ENCODE data around the gene PPIL6. TPM values are rescaled to one million over a fixed set of nuclear protein-coding genes. Genes with fewer than 3 reads are reported as not detected.
A peak's percentile ranks its signal among the peaks of the same experiment; 100 is the strongest.
"Not testable (repeated sequence)": the region's sequence is repeated elsewhere in the genome, so short reads cannot be mapped to it uniquely, and the experiment has no call there.

The PPIL6 gene
- total RNA-seq, 1 experiment from 2014 or later: 0.61 TPM

GRCh38 chr6:109467696-109468095, 27.3 kb upstream of the PPIL6 start (continued):
- TF ChIP-seq RELA (CRISPR knock-in tag; IDR thresholded peaks at IDR 0.05; ENCODE audit: borderline replicate concordance) (no peak), NR1H2 (CRISPR knock-in tag; IDR thresholded peaks at IDR 0.05) (no peak)

DNA sequence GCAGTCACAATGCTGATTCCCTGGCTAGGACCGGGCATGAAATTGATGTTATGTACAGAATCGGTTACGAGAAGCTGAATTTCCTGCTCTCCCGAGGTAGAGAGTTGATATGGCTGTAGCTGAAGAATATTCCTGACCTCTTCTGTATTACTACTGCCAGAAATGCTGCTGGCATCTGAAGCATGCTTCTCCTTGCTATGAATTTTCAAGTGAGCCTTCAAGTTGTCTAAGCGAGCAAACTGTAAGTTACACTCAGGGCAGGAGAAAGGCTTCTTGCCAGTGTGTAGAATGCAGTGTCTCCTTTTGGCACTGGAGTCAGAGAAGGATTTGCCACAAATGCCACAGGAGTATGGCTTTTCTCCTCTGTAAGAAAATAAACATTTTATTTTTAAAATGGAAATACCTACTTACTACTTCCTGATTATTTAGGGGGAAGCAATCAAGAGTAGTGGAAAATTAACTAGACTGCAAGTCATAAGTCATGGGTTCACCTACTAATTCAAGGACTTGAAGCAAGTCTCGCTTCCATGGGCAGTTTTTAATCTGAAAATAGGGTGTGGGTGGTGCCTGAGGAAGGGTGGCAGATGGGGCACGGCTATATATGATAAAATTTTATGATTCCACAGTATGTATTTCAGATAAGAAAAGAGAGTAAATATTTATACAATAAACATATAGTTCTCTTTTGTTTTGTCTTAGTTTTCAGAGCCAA, 25.9 kb upstream of the PPIL6 start:
- Mint-ChIP-seq H3K9me3 (peaks cover 7% of the 10 kb centered on the region), H3K4me3 (no peak overlapping the region), H3K36me3 (peaks cover 91% of the 10 kb centered on the region), H3K27ac (no peak overlapping the region), H3K27me3 (ENCODE audit: low read depth) (no peaks in the 10 kb centered on the region), H3K4me1 (peaks cover 7% of the 10 kb centered on the region)
- CTCF ChIA-PET: no interaction called here
- DNase-seq (ENCODE audit: low spot score) (no peak), ATAC-seq (no peak)
- TF ChIP-seq E2F4 (CRISPR knock-in tag; IDR thresholded peaks at IDR 0.05; ENCODE audit: borderline replicate concordance, low read depth): no peak
- POLR2A ChIA-PET: interaction anchor here (0.5 kb wide), 1 partner anchor 29 kb away, joined by 3 read pairs; no protein-coding TSS in a partner anchor

GRCh38 chr6:109465772-109466171, 25.3 kb upstream of the PPIL6 start:
- no peak for ATAC-seq
- H3K27ac Mint-ChIP-seq: no peak overlapping the region
- TF ChIP-seq ZNF416 (CRISPR knock-in tag; IDR thresholded peaks at IDR 0.05): no peak
- TF ChIP-seq FOXP1 (CRISPR knock-in tag; IDR thresholded peaks at IDR 0.05; ENCODE audit: borderline replicate concordance): no peak
- no peak for TF ChIP-seq USF1 (CRISPR knock-in tag; IDR thresholded peaks at IDR 0.05)
- TF ChIP-seq ZNF138 (CRISPR knock-in tag; conservative IDR thresholded peaks at IDR 0.05): no peak
- POLR2A ChIA-PET: interaction anchor here (0.5 kb wide), 1 partner anchor 29 kb away, joined by 3 read pairs; no protein-coding TSS in a partner anchor
- H3K9me3 Mint-ChIP-seq: peaks cover 7% of the 10 kb centered on the region
- no peak overlapping the region for H3K4me3 Mint-ChIP-seq
- CTCF ChIA-PET: no interaction called here
- H3K36me3 Mint-ChIP-seq: peaks cover 91% of the 10 kb centered on the region
- DNase-seq (ENCODE audit: low spot score): no peak
- H3K4me1 Mint-ChIP-seq: peaks cover 7% of the 10 kb centered on the region
- H3K27me3 Mint-ChIP-seq (ENCODE audit: low read depth): no peaks in the 10 kb centered on the region

DNA sequence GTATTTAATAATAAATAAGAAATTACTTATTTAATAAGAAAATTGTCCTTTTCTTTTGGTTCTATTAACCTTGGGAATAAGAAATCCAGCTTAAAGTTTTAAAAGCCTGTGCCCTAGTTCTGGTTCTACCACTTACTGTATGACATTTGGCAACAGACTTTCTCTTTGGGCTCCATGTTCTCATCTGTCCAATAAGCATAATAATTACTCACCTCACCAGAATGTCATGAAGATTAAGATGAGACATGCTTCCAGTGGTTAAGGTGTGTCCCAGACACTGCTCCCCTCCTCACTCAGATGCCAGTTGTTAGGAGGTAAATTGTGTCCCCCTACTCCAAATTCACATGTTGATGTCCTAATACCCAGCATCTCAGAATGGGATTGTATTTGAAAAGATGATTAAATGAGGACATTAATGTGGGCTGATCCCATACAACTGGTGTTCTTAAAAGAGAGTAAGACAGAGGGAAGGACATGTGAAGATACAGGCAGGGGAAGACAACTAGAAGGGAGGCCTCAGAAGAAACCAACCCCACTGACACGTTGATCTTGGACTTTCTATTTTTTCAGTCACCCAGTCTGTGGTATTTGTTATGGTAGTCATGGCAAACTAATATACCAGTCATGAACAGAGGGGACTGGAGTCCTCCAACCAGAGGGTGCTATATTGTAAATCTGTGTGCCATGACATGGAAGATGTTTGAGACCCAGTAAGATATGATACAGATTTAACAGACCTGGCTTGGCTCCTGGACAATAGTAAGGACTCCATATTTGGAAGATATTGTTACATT, 21.5 kb upstream of the PPIL6 start:
- Mint-ChIP-seq H3K27me3 (ENCODE audit: low read depth) (no peaks in the 10 kb centered on the region), H3K27ac (no peak overlapping the region), H3K9me3 (peaks cover 7% of the 10 kb centered on the region), H3K4me3 (no peak overlapping the region), H3K4me1 (peaks cover 22% of the 10 kb centered on the region), H3K36me3 (peaks cover 55% of the 10 kb centered on the region)
- DNase-seq (ENCODE audit: low spot score) (no peak), ATAC-seq (no peak)
- ChIA-PET POLR2A (no interaction called here), CTCF (interaction anchor here (1.2 kb wide), 1 partner anchor 20 kb away, joined by 3 read pairs; no protein-coding TSS in a partner anchor)
- no peak for TF ChIP-seq TCF7 (CRISPR knock-in tag; IDR thresholded peaks at IDR 0.05; ENCODE audit: low read depth)
- TF ChIP-seq PREB (CRISPR knock-in tag; IDR thresholded peaks at IDR 0.05; ENCODE audit: borderline replicate concordance): no peak

DNA sequence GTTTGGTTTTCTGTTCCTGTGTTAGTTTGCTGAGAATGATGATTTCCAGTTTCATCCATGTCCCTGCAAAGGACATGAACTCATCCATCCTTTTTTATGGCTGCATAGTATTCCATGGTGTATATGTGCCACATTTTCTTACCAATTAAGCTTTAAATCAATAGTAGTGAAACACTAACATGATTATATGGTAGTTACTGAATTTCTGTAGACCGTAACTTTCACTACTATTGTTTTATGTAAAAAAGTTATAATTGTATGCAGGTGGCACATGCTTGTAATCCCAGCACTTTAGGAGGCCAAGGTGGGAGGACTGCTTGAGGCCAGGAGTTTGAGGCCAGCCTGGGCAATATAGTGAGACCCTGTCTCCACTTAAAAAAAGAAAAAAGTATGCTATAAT, 20.8 kb upstream of the PPIL6 start:
- POLR2A ChIA-PET; DNase-seq (ENCODE audit: low spot score); CTCF ChIA-PET; ATAC-seq; H3K9me3 Mint-ChIP-seq; H3K4me3 Mint-ChIP-seq; H3K27me3 Mint-ChIP-seq (ENCODE audit: low read depth); H3K27ac Mint-ChIP-seq: not testable (repeated sequence)
- Mint-ChIP-seq H3K4me1 (peaks cover 29% of the 10 kb centered on the region), H3K36me3 (peaks cover 48% of the 10 kb centered on the region)
- TF ChIP-seq GTF2I (CRISPR knock-in tag; conservative IDR thresholded peaks at IDR 0.05) (peak; percentile 80), ZNF121 (CRISPR knock-in tag; IDR thresholded peaks at IDR 0.05) (peak; percentile 53; the same call in 1 of the 2 replicates)
